ENCODE measurements around the gene CD38. TPM values are rescaled to one million over a fixed set of nuclear protein-coding genes. Genes with fewer than 3 reads are reported as not detected.

Gene CD38
- total RNA-seq, 1 donor from 2014 or later: 0.64 TPM

DNA sequence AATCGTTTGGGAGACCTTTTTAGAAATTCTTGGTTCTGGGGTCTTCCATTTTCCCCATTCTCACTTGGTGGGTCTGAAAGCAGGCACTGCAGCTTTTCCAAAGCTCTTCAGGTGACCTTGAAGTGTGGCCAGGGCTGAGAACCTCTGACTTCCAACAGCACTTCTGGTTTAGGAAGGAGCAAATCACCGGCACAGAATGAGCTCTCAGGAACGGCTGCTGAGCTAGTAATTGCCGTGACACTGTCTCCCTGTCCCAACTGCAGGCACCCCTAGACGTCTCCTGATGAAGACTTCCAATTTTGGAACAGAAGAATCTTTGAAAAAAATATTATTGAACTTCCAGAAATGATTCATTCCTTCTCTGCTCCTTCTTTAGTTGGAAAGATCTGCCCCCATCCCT, 31.3 kb downstream of the CD38 start:
- Histone ChIP-seq H3K9ac (no peak overlapping the region), H3K36me3 (no peaks in the 10 kb centered on the region), H2AFZ (replicated peaks) (no peak overlapping the region), H3K4me1 (no peaks in the 10 kb centered on the region), H3K4me2 (no peak overlapping the region), H3K79me2 (ENCODE audit: low read depth) (no peaks in the 10 kb centered on the region), H3K27me3 (no peaks in the 10 kb centered on the region), H3K9me3 (ENCODE audit: low read depth) (no peaks in the 10 kb centered on the region), H3K4me3 (no peak overlapping the region), H3K27ac (no peak overlapping the region), H3F3A (ENCODE audit: low read depth) (no peaks in the 10 kb centered on the region), H4K20me1 (ENCODE audit: low read depth) (no peaks in the 10 kb centered on the region)
- Mint-ChIP-seq H3K36me3 (no peaks in the 10 kb centered on the region), H3K4me3 (no peak overlapping the region), H3K4me1 (no peaks in the 10 kb centered on the region), H3K9me3 (no peaks in the 10 kb centered on the region), H3K27me3 (ENCODE audit: insufficient read depth, low read depth) (peaks cover 5% of the 10 kb centered on the region), H3K27ac (no peak overlapping the region)
- DNase-seq (ENCODE audit: low spot score): no peak
- TF ChIP-seq CTCF (IDR thresholded peaks at IDR 0.05): no peak
- no peak for TF ChIP-seq EZH2phosphoT487 (IDR thresholded peaks at IDR 0.05)
- TF ChIP-seq EZH2 (IDR thresholded peaks at IDR 0.05): no peak

GRCh38 chr4:15811703-15812337, 33.7 kb downstream of the CD38 start:
- Mint-ChIP-seq H3K27ac (no peak overlapping the region), H3K4me1 (no peaks in the 10 kb centered on the region), H3K9me3 (no peaks in the 10 kb centered on the region), H3K4me3 (no peak overlapping the region), H3K27me3 (ENCODE audit: insufficient read depth, low read depth) (peaks cover 3% of the 10 kb centered on the region), H3K36me3 (no peaks in the 10 kb centered on the region)
- Histone ChIP-seq H3K27ac (no peak overlapping the region), H3K4me3 (no peak overlapping the region), H3K79me2 (ENCODE audit: low read depth) (no peaks in the 10 kb centered on the region), H3K9me3 (ENCODE audit: low read depth) (no peaks in the 10 kb centered on the region), H3K4me1 (no peaks in the 10 kb centered on the region), H4K20me1 (ENCODE audit: low read depth) (no peaks in the 10 kb centered on the region), H2AFZ (replicated peaks) (no peak overlapping the region), H3K4me2 (no peak overlapping the region), H3F3A (ENCODE audit: low read depth) (no peaks in the 10 kb centered on the region), H3K36me3 (no peaks in the 10 kb centered on the region), H3K27me3 (no peaks in the 10 kb centered on the region), H3K9ac (no peak overlapping the region)
- TF ChIP-seq CTCF (IDR thresholded peaks at IDR 0.05) (no peak), EZH2phosphoT487 (IDR thresholded peaks at IDR 0.05) (no peak), EZH2 (IDR thresholded peaks at IDR 0.05) (no peak)
- no peak for DNase-seq (ENCODE audit: low spot score)

GRCh38 chr4:15832523-15833451, 54.7 kb downstream of the CD38 start:
- H3K4me3 Mint-ChIP-seq: no peak overlapping the region
- H3K9me3 Mint-ChIP-seq: no peaks in the 10 kb centered on the region

More at GRCh38 chr4:15832523-15833451, 54.7 kb downstream of the CD38 start:
- H3K4me3 ChIP-seq: no peak overlapping the region
- no peaks in the 10 kb centered on the region for H3K9me3 ChIP-seq (ENCODE audit: low read depth)
- no peaks in the 10 kb centered on the region for H3K36me3 Mint-ChIP-seq
- no peaks in the 10 kb centered on the region for H3F3A ChIP-seq (ENCODE audit: low read depth)
- no peak overlapping the region for H3K27ac ChIP-seq
- H3K79me2 ChIP-seq (ENCODE audit: low read depth): no peaks in the 10 kb centered on the region
- H4K20me1 ChIP-seq (ENCODE audit: low read depth): no peaks in the 10 kb centered on the region
- H3K27ac Mint-ChIP-seq: no peak overlapping the region
- no peaks in the 10 kb centered on the region for H3K27me3 Mint-ChIP-seq (ENCODE audit: insufficient read depth, low read depth)
- H3K4me1 Mint-ChIP-seq: no peaks in the 10 kb centered on the region
- no peak for TF ChIP-seq EZH2phosphoT487 (IDR thresholded peaks at IDR 0.05)
- no peak for TF ChIP-seq CTCF (IDR thresholded peaks at IDR 0.05)
- no peak for TF ChIP-seq EZH2 (IDR thresholded peaks at IDR 0.05)
- H2AFZ ChIP-seq (replicated peaks): no peak overlapping the region
- H3K9ac ChIP-seq: no peak overlapping the region
- no peak for DNase-seq (ENCODE audit: low spot score)
- no peaks in the 10 kb centered on the region for H3K4me1 ChIP-seq
- no peaks in the 10 kb centered on the region for H3K36me3 ChIP-seq
- H3K4me2 ChIP-seq: no peak overlapping the region
- no peaks in the 10 kb centered on the region for H3K27me3 ChIP-seq

Measured in neural progenitor cell (in vitro differentiated cells).